ENCODE results near the gene MDN1.

DNA sequence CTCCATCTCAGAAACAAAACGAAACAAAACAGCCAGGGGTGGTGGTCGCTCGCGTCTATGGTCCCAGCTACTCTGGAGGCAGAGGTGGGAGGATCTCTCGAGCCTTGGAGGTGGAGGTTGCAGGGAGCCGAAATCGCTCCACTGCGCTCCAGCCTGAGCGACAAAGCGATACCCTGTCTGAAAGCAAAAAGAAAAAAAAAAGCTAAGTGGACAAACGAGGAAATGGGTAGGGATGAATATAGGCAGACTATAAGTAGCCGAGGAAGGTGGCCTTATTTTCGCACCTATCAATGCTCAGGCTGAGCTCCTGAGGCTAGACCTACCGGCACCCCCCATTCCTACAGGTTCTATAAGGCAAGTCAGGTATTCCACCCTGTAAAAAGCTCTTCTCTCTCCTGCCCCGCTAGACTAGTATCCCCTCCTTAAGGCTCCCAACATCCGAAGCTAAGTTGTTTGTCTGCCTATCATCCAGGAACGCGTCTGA lies 9.4 kb upstream of the MDN1 start:
- TF ChIP-seq TAF1 (IDR thresholded peaks at IDR 0.05; ENCODE audit: low read depth, low read length) (no peak), POLR2AphosphoS5 (IDR thresholded peaks at IDR 0.05; ENCODE audit: low read depth, low read length) (no peak), EZH2 (IDR thresholded peaks at IDR 0.05; ENCODE audit: low read depth, low read length, severe bottlenecking) (no peak), KDM1A (IDR thresholded peaks at IDR 0.05; ENCODE audit: borderline replicate concordance, low read length) (no peak), HDAC2 (IDR thresholded peaks at IDR 0.05; ENCODE audit: borderline replicate concordance in 1 of 2, low read depth in 2 of 2, low read length in 2 of 2) (no peak), POLR2A (IDR thresholded peaks at IDR 0.05; ENCODE audit: control extremely low read depth in 1 of 2, low read depth in 2 of 2, low read length in 2 of 2) (no peak), BRCA1 (IDR thresholded peaks at IDR 0.05; ENCODE audit: low read depth, low read length) (no peak), JUN (IDR thresholded peaks at IDR 0.05; ENCODE audit: low read depth, low read length) (no peak), NRF1 (IDR thresholded peaks at IDR 0.05; ENCODE audit: low read depth, low read length) (no peak), POU5F1 (IDR thresholded peaks at IDR 0.05; ENCODE audit: low read depth, low read length) (no peak), JUND (IDR thresholded peaks at IDR 0.05; ENCODE audit: low read length) (no peak)
- TF ChIP-seq, protein P1, sequence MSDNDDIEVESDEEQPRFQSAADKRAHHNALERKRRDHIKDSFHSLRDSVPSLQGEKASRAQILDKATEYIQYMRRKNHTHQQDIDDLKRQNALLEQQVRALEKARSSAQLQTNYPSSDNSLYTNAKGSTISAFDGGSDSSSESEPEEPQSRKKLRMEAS (IDR thresholded peaks at IDR 0.05), result no peak
- TF ChIP-seq, protein P2, sequence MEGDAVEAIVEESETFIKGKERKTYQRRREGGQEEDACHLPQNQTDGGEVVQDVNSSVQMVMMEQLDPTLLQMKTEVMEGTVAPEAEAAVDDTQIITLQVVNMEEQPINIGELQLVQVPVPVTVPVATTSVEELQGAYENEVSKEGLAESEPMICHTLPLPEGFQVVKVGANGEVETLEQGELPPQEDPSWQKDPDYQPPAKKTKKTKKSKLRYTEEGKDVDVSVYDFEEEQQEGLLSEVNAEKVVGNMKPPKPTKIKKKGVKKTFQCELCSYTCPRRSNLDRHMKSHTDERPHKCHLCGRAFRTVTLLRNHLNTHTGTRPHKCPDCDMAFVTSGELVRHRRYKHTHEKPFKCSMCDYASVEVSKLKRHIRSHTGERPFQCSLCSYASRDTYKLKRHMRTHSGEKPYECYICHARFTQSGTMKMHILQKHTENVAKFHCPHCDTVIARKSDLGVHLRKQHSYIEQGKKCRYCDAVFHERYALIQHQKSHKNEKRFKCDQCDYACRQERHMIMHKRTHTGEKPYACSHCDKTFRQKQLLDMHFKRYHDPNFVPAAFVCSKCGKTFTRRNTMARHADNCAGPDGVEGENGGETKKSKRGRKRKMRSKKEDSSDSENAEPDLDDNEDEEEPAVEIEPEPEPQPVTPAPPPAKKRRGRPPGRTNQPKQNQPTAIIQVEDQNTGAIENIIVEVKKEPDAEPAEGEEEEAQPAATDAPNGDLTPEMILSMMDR (IDR thresholded peaks at IDR 0.05; ENCODE audit: control extremely low read depth in 1 of 3, insufficient read depth in 1 of 3, low read depth in 1 of 3, low read length in 3 of 3), result no peak
